GM21576 (cell line): ENCODE results near the gene PVR.
"Not testable (repeated sequence)": the region's sequence is repeated elsewhere in the genome, so short reads cannot be mapped to it uniquely, and the experiment has no call there.

Experiments used
- ATAC-seq: cut with Tn5 transposase; IDR thresholded peaks from one replicate; pipeline ENCODE4 v1.9.1; 2021; ENCODE audit warnings: mild to moderate bottlenecking, moderate library complexity; ENCODE audit not compliant: unreplicated experiment

Gene PVR

GRCh38 chr19:44668985-44669764 is 25.5 kb downstream of the PVR start:
- ATAC-seq: no peak

GRCh38 chr19:44670027-44670426 is 26.3 kb downstream of the PVR start:
- ATAC-seq: not testable (repeated sequence)

GRCh38 chr19:44671400-44671799 is 27.7 kb downstream of the PVR start, which contains the start of gene CEACAM19:
CEACAM19 (plus strand) TSS chr19:44671482; CDS start chr19:44671932, 450 bp downstream.
- ATAC-seq: no peak

- no peak for ATAC-seq
These were observed 28.5 kb downstream of the PVR start for GRCh38 chr19:44672226-44672625.

GRCh38 chr19:44673510-44673909 is 29.8 kb downstream of the PVR start:
- no peak for ATAC-seq

GRCh38 chr19:44675521-44675920 is 31.8 kb downstream of the PVR start:
- ATAC-seq: no peak

DNA sequence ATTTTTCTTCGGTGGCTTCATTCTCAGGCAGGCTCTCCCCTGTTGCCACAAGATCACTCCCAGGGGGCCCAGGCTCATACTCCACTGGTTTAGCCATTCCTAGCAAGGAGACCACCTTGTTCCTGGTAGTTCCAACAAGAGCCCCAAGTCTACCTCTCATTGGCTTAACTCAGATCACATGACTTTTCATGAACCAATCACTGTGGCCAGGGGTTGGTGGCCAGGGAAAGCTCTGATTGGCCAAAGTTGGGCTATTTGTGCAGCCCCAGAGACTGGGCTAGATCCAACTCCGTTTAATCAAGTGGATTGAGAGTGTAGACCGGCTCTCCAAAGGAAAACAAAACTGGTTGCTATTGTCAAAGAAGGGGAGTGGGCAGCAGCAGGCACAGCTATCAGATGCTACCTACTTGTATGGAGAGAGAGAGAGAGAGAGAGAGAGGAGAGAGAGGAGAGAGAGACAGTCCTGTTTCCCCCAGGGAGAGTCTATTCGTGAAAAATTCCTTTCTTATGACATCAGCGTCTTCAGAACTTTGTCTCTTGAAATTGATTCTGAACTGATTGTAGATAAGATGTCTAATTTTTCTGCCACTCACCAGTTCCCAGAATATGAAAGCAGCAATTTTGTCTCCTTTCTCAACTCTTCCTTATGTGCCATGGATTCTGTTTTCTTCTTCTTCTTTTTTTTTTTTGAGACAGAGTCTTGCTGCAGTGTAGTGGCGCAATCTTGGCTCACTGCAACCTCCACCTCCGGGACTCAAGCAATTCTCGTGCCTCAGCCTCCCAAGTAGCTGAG is 33.5 kb downstream of the PVR start:
- ATAC-seq: no peak

- ATAC-seq: no peak
These were observed 36.8 kb downstream of the PVR start for GRCh38 chr19:44680536-44680935.

- no peak for ATAC-seq
These were observed 38.5 kb downstream of the PVR start for GRCh38 chr19:44681992-44682790.

DNA sequence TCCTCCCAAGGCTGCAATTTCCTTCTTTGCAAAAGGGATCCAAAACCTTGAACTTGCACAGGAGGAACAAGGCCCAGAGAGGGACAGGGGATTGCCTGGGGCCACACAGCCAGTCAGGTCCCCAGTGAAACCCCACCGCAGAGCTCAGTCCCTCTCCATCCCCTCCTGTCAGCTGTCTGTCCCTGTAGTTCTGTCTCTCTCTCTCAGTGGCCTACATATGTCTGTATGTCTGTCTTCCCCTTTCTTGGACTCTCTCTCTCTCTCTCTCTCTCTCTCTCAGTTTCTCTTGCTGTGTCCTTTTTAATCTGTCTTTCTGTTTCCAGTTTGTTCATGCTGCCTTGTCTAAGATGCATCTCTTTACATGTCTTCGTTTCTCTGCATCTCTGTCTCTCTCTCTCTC is 39.1 kb downstream of the PVR start:
- ATAC-seq: no peak

DNA sequence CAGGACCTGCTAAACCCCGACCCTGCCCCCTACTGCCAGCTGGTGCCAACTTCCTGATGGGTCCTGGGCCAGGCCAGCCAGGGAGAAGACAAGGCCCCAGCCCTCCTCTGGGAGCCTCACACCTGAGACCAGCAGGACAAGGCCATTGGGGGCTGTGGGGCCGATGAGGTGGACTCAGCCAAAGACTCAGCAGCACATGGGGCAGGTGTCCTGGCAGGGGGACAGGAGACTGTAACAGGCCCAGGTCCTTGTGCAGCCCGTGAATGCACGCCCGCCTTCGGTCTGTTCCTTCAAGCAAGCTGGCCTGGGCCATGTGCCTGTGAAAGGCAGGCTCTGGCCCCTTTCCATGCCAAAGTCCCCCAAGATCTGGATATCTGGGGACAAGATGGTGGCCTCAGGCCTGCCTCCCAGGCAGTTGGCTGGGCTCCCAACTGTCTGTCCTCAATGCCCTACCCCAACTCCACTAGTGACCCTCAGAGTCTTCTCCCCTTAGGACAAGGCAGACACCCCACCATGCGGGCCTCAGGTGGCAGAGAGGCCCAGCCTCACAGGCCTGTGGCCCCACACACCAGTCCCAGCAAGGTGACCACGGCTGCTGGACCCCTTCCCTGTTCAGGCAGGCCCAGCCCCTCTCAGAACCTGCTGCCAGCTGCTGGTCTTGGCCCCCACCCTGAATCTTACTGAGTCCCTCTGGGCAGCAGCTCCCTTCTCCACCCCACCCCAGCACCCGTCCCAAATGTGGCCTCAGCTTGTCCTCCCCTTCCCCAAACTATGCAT is 39.9 kb downstream of the PVR start:
- ATAC-seq: no peak

DNA sequence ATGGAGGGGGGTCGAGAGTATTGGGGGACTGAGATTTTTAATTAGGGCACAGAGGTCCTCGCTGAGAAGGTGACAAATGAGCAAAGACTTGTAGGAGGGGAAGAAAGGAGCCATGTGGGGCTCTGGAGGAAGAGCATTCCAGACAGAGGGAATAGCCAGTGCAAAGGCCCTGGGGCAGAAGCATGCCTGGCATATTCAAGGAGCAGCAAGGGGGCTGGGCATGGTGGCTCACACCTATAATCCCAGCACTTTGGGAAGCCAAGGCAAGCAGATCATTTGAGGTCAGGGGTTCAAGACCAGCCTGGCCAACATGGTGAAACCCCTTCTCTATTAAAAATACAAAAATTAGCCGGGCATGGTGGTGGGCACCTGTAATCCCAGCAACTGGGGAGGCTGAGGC is 40.7 kb downstream of the PVR start:
- ATAC-seq: not testable (repeated sequence)

GRCh38 chr19:44684892-44685863 is 41.5 kb downstream of the PVR start:
- ATAC-seq: no peak

DNA sequence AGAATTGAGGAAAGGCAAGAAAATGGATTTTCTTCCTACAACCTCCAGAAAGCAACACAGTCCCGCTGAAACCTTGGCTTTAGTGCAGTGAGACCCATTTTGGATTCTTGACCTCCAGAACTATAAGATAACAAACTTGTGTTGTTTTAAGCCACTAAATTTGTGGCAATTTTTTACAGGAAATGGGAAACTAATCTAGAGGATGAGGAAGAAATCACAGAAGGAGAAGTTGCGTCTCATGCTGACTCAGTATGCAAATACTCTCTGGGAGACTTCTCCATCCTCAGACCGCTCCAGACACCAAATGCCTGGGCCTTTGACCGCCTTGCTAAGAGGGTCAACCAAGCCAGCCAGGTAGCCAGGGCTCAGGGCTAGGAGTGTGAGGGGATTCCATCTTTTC is 42.2 kb downstream of the PVR start:
- ATAC-seq: no peak

DNA sequence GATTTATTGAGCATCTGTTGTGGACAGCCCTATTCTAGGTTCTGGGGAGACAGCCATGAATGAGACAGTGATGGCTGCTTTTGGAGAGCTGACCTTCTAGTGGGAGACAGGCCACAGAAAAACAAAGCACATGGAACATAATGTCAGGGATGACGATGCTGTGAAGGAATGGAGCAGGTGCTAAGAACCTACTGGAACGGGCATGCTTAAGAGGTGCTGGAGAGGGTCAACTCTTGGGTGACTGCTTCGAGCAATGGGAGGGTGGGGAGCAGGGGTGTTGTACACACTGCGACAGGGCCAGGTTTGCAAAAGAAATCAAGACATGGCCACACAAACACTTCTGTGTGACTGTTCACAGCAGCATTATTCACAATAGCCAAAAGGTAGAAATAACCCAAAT is 43.2 kb downstream of the PVR start:
- no peak for ATAC-seq

- no peak for ATAC-seq
These were observed 44.2 kb downstream of the PVR start for GRCh38 chr19:44687888-44688287.

DNA sequence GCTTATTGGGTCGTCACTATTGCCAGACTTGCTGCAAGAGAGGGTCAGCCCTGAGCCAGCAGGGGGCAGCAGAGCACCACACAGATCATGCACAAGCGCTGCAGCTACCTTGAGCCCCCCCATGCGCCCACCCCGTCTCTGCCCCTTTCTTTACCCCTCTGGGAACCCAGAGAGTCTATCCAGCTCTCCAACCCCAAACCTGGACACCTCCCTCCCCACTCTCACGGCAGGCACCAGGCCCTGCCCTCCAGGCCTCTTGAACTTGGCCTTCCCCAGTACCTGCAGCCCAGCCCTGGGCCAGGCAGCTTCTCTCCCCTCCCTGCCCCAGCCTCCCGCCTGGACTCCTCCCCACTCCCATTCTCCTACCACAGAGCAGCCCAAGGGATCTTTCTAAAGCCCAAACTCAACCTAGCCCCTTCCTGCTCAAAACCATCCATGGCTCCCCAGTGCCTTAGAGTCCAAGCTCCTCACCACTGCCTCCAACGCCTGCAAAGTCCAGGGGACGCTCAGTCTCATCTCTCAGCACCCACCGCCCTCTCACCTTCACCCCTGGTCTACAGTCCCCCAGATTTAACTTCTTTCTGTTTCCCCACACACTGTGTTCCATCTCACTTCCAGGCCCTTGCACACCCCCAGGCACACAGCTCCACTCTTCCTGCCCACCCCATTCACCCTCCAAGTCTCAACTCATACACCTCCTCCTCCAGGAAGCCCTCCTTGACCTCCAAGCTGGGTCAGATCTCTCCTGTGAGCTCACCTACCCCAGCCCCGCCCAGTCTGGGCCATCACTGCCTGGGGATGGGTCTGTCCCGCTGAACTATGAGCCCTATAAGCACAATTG is 45.8 kb downstream of the PVR start:
- ATAC-seq: no peak

DNA sequence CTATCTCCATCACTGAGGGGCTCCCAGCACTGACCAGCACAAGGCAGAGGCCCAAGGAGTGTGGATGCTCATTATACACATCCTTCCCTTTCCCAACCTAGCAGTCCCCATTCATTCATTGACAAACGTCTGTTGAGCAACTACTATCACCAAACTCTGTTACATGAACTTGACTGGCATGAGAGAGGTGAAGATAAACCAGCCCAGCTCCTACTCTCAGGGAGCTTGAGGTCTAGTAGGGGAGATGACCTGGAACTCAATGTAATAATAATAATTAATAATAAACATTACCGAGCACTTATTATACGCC is 46.4 kb downstream of the PVR start:
- no peak for ATAC-seq

DNA sequence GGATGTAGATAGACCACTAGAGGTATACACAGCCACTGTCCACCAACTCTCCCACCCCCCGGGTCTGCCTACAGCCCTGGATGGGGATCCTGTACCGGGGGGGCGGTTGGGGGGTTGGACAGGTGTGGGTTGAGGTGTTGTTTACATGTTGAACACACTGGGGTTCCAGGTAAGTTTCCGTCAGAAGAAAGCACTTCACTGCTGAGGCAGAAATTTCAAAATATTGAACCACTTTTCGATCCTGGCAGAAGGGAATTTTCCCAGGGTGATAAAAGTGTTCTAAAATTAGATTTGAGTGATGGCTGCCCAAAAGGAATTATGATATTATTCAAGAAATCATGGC is 48.6 kb downstream of the PVR start:
- no peak for ATAC-seq
